Activated CD4-positive, alpha-beta memory T cell treated with anti-CD3 and anti-CD28 coated beads for 36 hours (primary cell): ENCODE measurements around the gene DNAH10. TPM values are rescaled to one million over a fixed set of nuclear protein-coding genes. Genes with fewer than 3 reads are reported as not detected.

Experiments used
- CTCF ChIA-PET: fragments of 350-600 bp; sonication (Branson Sonifier 250); formaldehyde crosslinking; loops from one replicate; lab custom pipeline; 2021; ENCODE audit warnings: antibody characterized with exemption, inconsistent platforms; lab: Charles Lee
- POLR2A ChIA-PET: fragments of 350-600 bp; sonication (Branson Sonifier 250); formaldehyde crosslinking; loops from one replicate; lab custom pipeline; 2021; ENCODE audit warnings: antibody characterized with exemption; lab: Charles Lee
- DNase-seq: peaks from one replicate; pipeline ENCODE4 v3.0.0-alpha.2; 2020
- H3K27ac Mint-ChIP-seq: one replicate; pipeline ENCODE4 v1.8.0; 2021; ENCODE audit warnings: mixed read lengths
- H3K27me3 Mint-ChIP-seq: one replicate; pipeline ENCODE4 v1.8.0; 2021; ENCODE audit warnings: mixed read lengths
- H3K36me3 Mint-ChIP-seq: one replicate; pipeline ENCODE4 v1.8.0; 2021; ENCODE audit warnings: mixed read lengths
- H3K4me1 Mint-ChIP-seq: one replicate; pipeline ENCODE4 v1.8.0; 2021; ENCODE audit warnings: low read depth, mixed read lengths
- H3K4me3 Mint-ChIP-seq: one replicate; pipeline ENCODE4 v1.8.0; 2021; ENCODE audit warnings: mild to moderate bottlenecking, mixed read lengths
- H3K9me3 Mint-ChIP-seq: one replicate; pipeline ENCODE4 v1.8.0; 2021; ENCODE audit warnings: mixed read lengths
- intact Hi-C: fragments of 100-400 bp; cut with micrococcal nuclease; formaldehyde crosslinking; loops from one replicate; pipeline ENCODE4 v1.15.1; 2023
- total RNA-seq, 2 experiments: library from RNA; stranded (reverse); gene quantifications; one replicate each; pipeline ENCODE4 v1.2.3, GENCODE V29; 2021

The DNAH10 gene
- total RNA-seq, 2 experiments from 2014 or later = 0.10 to 0.19 TPM

DNA sequence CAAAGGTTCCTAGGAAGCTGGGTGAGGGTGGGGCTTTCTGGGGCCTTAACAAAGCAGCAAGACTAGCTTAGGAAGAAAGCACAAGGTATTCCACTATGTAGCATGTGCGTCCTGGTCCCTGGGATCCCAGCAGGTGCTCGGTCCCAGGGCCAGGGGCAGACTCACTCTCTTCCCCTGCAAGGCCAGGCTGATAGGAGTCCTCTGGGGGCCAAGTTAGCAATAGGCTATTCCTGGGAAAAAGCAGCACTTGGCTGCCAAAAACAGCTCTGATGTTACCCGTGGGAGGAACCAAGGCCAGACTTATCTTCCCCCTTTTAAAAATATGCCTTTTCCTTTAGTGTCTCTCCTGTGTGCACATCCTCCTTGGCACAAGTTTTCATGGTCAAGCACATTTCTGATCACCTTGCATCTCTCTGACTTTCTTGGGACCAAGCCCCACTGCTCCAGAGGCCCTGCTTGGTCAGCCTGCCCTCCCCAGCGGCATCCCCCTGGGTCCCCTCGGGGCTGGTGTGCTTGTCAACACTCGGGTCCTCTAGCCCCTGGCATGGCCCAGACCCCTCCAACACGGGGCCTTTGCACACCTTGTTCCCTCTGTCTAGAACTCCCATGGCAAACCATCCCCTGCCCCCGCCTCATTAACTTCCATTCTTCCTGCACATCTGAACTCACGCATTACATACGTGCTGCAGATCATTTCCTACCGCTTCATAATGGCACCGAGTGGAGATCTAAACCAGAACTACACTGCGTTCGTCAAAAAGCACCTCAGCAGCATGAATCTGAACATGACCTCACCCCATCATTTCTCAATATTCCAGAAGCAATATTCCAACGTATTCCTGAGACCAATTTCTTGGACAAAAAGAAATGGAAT, 188.6 kb downstream of the DNAH10 start:
- intact Hi-C loops = no loop called here
- Mint-ChIP-seq H3K4me3 (no peak overlapping the region), H3K9me3 (no peaks in the 10 kb centered on the region), H3K27ac (no peak overlapping the region), H3K4me1 (no peaks in the 10 kb centered on the region), H3K27me3 (no peaks in the 10 kb centered on the region), H3K36me3 (no peaks in the 10 kb centered on the region)
- ChIA-PET CTCF (no interaction called here), POLR2A (no interaction called here)
- no peak for DNase-seq

DNA sequence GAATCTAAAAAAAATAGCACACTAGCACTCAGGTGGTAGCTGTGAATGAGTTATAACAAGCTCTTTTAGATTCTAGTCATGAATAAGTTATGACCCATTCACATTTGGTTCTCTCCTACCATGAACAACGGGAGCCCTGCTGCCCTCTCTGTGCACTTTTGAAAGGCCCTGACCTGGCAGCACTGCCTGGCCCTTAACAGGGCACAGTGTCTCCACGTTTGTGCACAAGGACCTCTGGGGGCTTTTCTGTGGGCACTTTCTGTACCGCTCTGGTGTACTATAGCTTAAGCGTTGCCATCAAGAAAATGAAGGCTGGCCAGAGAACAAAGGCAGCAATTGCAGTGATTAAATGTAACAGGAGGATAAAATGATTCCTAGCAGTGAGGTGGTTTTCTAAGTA, 189.4 kb downstream of the DNAH10 start:
- no peak for DNase-seq
- intact Hi-C loops = no loop called here
- no peaks in the 10 kb centered on the region for H3K4me1 Mint-ChIP-seq
- ChIA-PET CTCF (no interaction called here), POLR2A (no interaction called here)
- no peak overlapping the region for H3K27ac Mint-ChIP-seq
- H3K36me3 Mint-ChIP-seq = no peaks in the 10 kb centered on the region
- H3K9me3 Mint-ChIP-seq = no peaks in the 10 kb centered on the region
- H3K27me3 Mint-ChIP-seq = no peaks in the 10 kb centered on the region
- no peak overlapping the region for H3K4me3 Mint-ChIP-seq

DNA sequence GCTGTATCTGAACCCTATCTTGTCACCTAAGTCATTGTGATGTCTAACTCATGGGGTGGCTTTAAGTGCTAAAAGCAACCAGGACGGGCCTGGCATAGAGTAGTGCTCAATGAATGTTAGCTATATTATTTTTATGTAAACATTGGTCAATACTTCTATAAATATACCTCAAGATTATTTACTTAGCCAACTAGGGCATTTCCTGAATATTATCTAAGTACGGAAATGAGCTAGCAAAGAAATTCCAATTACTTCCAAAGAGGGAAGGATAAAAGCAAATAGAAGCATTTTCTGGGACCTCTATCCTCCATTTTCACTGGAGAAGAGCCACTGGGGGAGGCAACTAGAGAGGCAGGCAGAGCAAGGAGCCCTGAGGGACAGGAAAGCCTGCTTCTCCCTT, 189.9 kb downstream of the DNAH10 start:
- intact Hi-C loops = no loop called here
- ChIA-PET CTCF (no interaction called here), POLR2A (no interaction called here)
- H3K27ac Mint-ChIP-seq = no peak overlapping the region
- no peaks in the 10 kb centered on the region for H3K4me1 Mint-ChIP-seq
- H3K4me3 Mint-ChIP-seq = no peak overlapping the region
- H3K27me3 Mint-ChIP-seq = no peaks in the 10 kb centered on the region
- no peak for DNase-seq
- H3K36me3 Mint-ChIP-seq = no peaks in the 10 kb centered on the region
- H3K9me3 Mint-ChIP-seq = no peaks in the 10 kb centered on the region

DNA sequence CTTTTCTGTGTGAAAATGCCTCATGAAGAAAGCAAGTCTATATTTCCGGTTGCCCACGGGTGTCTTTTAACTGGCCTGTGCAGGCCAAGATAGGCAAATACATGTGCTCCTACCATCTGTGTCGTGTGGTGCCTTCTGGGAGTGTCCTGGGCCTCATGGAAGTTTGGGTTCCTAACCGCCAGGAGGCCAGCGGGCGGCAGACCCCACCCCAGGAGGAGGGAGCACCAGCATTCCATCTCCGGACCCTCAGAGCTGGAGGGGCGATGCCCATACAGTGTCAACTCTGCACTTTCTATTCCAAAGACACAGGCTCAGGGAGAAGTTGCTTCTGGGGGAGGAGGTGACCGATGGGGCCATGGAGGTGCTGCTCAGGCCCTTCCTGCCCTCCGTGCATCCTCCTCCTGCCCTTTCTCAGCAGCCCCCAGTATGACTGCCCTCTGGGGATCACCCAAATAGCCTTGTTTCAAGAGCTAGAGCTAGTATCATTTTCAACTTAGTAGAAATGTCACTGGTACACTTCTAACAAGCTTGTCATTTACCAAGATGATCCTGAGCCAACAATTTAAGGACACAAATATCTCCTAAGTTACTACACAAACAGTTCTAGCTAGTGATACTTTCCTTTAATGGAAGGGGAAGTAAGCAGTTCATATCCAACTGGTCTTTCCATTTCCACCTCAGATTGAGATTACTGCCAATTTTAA, 192.7 kb downstream of the DNAH10 start:
- Mint-ChIP-seq H3K27ac (no peak overlapping the region), H3K9me3 (no peaks in the 10 kb centered on the region), H3K4me1 (no peaks in the 10 kb centered on the region), H3K4me3 (no peak overlapping the region), H3K27me3 (no peaks in the 10 kb centered on the region), H3K36me3 (no peaks in the 10 kb centered on the region)
- POLR2A ChIA-PET = no interaction called here
- intact Hi-C loops = no loop called here
- no peak for DNase-seq
- CTCF ChIA-PET = interaction anchor here (0.7 to 1.4 kb wide), 3 partner anchors 17 to 77 kb away, joined by 3 read pairs; partner anchors contain the start of gene CCDC92

DNA sequence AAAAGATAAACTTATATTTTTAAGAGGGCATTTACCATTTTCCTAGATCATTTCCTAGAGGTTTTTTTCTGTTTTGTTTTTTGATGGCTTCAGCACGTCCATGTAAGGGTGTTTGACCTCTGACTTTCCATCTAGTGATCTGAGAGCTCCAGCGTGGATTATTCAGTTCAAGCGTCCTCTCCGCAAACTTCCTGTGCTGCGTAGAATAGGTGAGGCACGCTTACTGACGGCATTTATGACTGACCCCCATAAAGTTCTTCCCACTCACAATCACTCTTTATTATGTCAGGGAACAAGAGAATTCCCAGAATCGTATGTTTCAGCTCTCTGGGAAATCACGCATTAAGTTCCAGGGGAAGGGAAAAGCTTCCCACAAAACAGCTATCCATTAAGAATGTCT, 194.1 kb downstream of the DNAH10 start:
- Mint-ChIP-seq H3K27me3 (no peaks in the 10 kb centered on the region), H3K9me3 (no peaks in the 10 kb centered on the region), H3K4me3 (no peak overlapping the region), H3K27ac (no peak overlapping the region), H3K4me1 (no peaks in the 10 kb centered on the region), H3K36me3 (no peaks in the 10 kb centered on the region)
- ChIA-PET POLR2A (no interaction called here), CTCF (interaction anchor here (1.1 kb wide), 1 partner anchor 76 kb away, joined by 3 read pairs; no protein-coding TSS in a partner anchor)
- intact Hi-C loops = no loop called here
- no peak for DNase-seq

DNA sequence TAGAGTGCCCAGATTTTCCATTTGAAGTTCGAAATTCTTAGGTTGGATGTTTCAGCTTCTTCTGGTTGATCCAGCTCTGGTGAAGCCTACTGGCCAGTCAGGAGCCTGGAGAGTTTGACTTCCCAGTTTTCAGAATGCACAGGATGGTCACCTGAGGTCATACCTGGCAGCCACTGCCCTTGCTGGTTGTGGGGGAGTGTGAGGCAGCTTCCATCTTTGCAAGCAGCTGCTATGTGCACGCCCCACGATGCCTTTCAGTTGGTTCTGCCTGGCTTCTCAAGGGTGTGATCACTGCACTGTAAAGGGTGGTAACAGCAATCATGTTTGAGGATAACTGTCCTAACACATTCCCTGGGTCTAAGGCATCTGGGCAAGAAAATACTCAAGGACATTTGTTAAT, 195.1 kb downstream of the DNAH10 start:
- ChIA-PET POLR2A (no interaction called here), CTCF (interaction anchor here (1.7 kb wide), 1 partner anchor 19 kb away, joined by 3 read pairs; no protein-coding TSS in a partner anchor)
- no peaks in the 10 kb centered on the region for H3K27me3 Mint-ChIP-seq
- DNase-seq = no peak
- H3K9me3 Mint-ChIP-seq = no peaks in the 10 kb centered on the region
- H3K4me3 Mint-ChIP-seq = no peak overlapping the region
- no peaks in the 10 kb centered on the region for H3K36me3 Mint-ChIP-seq
- H3K4me1 Mint-ChIP-seq = no peaks in the 10 kb centered on the region
- H3K27ac Mint-ChIP-seq = no peak overlapping the region
- intact Hi-C loops = no loop called here

DNA sequence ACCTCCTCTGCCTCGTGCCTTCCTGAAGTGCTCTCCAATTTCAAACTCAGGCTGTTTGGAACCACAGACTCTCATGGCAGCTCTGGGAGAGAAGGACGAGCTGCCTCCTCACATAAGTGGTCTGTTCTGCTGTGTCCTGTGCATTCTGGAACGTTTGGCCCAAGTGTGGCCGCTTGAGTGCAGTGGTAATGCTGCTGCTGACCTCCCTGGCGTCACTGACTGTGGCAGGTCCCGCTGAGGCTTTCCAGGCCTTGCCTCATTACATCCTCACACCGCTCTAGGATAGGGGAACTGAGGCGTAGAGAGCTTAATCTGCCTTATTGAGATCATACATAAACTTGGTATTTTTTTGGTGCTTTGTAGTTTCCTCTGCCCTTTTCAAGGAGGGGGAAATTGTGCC, 196.4 kb downstream of the DNAH10 start:
- H3K4me1 Mint-ChIP-seq = peaks cover 3% of the 10 kb centered on the region
- intact Hi-C loops = no loop called here
- ChIA-PET CTCF (interaction anchor here (1.7 kb wide), 1 partner anchor 20 kb away, joined by 3 read pairs; no protein-coding TSS in a partner anchor), POLR2A (no interaction called here)
- no peak overlapping the region for H3K27ac Mint-ChIP-seq
- no peak overlapping the region for H3K4me3 Mint-ChIP-seq
- no peaks in the 10 kb centered on the region for H3K36me3 Mint-ChIP-seq
- H3K9me3 Mint-ChIP-seq = no peaks in the 10 kb centered on the region
- DNase-seq = no peak
- no peaks in the 10 kb centered on the region for H3K27me3 Mint-ChIP-seq

DNA sequence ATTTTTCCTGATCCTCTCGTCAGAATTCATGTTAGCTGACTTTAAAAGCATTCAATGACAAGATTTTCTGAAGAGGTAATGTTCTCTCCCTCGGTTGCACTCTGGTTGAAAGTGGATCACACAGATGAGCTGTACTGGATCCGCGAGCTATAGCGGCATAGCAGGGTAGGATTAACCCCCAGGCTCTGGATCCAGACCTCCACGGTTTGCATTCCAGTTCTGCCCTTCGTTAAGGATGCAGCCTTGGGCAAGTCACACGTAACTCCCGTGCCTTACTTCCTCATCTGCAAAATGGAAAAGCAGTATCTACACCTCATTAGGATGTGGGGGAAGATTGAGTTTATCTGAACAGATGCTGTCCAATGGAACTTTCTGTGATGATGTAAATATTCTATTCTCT, 196.8 kb downstream of the DNAH10 start:
- POLR2A ChIA-PET = no interaction called here
- intact Hi-C loops = no loop called here
- no peaks in the 10 kb centered on the region for H3K9me3 Mint-ChIP-seq
- H3K4me1 Mint-ChIP-seq = peaks cover 3% of the 10 kb centered on the region
- no peak overlapping the region for H3K27ac Mint-ChIP-seq
- no peaks in the 10 kb centered on the region for H3K27me3 Mint-ChIP-seq
- DNase-seq = no peak
- no peaks in the 10 kb centered on the region for H3K36me3 Mint-ChIP-seq
- H3K4me3 Mint-ChIP-seq = no peak overlapping the region
- CTCF ChIA-PET = no interaction called here

DNA sequence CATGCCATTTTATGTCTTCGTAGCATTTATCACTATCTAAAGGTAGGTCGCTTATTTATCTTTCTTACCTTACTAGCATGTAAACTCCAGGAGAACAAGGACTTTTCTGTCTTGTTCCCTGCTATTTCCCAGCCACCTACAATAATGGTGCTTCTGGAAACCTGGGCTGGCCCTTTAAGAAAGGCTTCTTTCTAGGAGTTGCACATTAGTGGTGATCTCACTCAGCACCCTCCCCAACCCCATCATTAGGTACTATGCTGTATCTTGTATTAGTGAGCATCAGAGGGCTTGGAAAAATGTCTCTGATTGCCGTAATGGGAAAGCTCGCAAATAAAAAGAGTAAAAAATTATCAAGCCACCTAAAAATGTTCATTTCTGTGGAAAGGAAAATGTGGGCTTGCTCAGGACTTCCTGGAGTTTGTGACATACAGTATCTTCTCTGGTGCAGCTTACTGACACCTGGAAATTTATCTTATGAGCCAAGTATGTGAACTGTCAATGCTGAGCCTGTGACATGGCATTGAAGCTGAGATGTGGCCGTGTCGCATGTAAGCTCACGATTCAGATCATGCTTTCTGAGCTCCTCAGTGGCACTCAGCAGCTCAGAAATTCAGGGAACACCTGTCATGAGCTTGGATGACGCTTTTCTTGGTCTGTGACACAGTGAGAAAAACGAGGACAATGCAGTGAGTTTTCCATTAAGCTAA, 198.1 kb downstream of the DNAH10 start:
- ChIA-PET CTCF (interaction anchor here (0.7 kb wide), 1 partner anchor 23 kb away, joined by 3 read pairs; no protein-coding TSS in a partner anchor), POLR2A (no interaction called here)
- Mint-ChIP-seq H3K27ac (no peak overlapping the region), H3K27me3 (no peaks in the 10 kb centered on the region), H3K36me3 (no peaks in the 10 kb centered on the region), H3K9me3 (no peaks in the 10 kb centered on the region), H3K4me1 (peaks cover 3% of the 10 kb centered on the region), H3K4me3 (no peak overlapping the region)
- intact Hi-C loops = no loop called here
- no peak for DNase-seq

DNA sequence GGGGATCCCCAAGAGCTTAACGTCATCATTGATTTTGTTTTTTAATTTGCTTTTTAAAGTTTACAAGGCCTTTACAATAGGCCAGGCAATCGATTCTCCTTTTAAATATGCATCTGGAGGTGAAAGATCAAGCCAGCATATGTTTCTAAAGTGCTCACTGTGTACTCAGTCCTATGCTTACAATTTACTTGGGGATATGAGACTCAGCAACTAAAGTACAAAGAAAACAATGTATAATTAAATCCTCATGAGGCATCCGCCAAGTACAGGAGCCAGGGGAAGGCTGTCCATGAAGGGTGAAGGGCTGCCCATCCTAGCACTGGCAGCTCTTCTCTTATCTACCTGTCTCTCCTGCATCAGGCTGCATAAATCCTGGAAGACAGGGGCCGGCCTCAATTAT, 198.8 kb downstream of the DNAH10 start:
- no peaks in the 10 kb centered on the region for H3K27me3 Mint-ChIP-seq
- no peak overlapping the region for H3K4me3 Mint-ChIP-seq
- H3K36me3 Mint-ChIP-seq = no peaks in the 10 kb centered on the region
- CTCF ChIA-PET = interaction anchor here (0.7 to 1.6 kb wide), 3 partner anchors 24 to 26 kb away, joined by 3 to 6 read pairs (median 3); no protein-coding TSS in a partner anchor
- peaks cover 3% of the 10 kb centered on the region for H3K4me1 Mint-ChIP-seq
- no peak overlapping the region for H3K27ac Mint-ChIP-seq
- H3K9me3 Mint-ChIP-seq = no peaks in the 10 kb centered on the region
- POLR2A ChIA-PET = no interaction called here
- no peak for DNase-seq
- intact Hi-C loops = no loop called here

DNA sequence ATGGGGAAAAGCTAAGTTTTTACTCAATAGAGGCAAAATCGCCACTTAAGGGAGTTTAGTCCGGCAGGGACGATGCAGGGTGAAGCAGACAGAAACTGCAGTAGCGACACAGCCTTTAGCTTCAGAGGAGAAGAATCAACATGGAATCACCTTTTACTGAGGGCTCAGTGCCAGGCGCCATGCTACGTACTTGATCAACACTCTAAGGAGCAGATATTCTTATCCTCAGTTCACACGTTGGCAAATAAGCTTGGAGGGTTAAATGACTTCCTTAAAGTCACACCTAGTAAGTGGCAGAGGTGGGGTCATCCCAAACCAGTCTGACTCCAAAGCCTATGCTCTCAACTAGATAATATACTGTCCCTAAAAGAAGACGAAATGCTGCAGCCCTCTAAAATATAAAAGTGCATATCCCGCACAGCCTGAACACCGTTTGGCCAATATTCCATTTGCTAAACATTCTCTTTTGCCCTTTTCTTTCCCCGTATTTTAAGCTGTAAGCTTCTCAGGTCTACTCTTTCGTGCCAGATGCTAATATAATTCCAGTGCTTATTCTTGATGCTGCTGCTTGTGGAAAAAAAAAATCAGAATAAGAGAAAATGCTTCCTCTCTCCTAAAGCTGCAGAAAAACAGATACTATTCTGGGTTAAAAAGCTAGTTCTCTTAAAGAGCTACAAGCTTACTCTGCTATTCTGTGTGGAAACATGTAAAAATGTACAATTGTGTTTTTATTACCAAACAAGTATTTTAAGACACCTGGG, 199.7 kb downstream of the DNAH10 start:
- H3K4me3 Mint-ChIP-seq = no peak overlapping the region
- H3K27me3 Mint-ChIP-seq = no peaks in the 10 kb centered on the region
- ChIA-PET CTCF (interaction anchor here (0.6 to 1.6 kb wide), 4 partner anchors 19 to 56 kb away, joined by 3 to 6 read pairs (median 4); no protein-coding TSS in a partner anchor), POLR2A (no interaction called here)
- H3K27ac Mint-ChIP-seq = no peak overlapping the region
- peaks cover 3% of the 10 kb centered on the region for H3K4me1 Mint-ChIP-seq
- no peak for DNase-seq
- no peaks in the 10 kb centered on the region for H3K36me3 Mint-ChIP-seq
- intact Hi-C loops = no loop called here
- no peaks in the 10 kb centered on the region for H3K9me3 Mint-ChIP-seq
